Stomach smooth muscle (tissue), 2 donors: ENCODE data around the gene L3MBTL4.
"Not testable (repeated sequence)": the region's sequence is repeated elsewhere in the genome, so short reads cannot be mapped to it uniquely, and the experiment has no call there.

Experiments
- H3K27ac ChIP-seq: one replicate; pipeline ENCODE4 v1.7.0; 2013; ENCODE audit warnings: mild to moderate bottlenecking, low read length, inconsistent platforms
- H3K27me3 ChIP-seq, 2 donors: one replicate each; pipeline ENCODE4 v1.7.0; 2013; ENCODE audit warnings: low read length in 2 of 2; ENCODE audit not compliant: insufficient read depth in 2 of 2, control insufficient read depth in 1 of 2
- H3K36me3 ChIP-seq, 2 donors: one replicate each; pipeline ENCODE4 v1.7.0; 2013; ENCODE audit warnings: low read length in 2 of 2; ENCODE audit not compliant: control insufficient read depth in 2 of 2, insufficient read depth in 2 of 2
- H3K4me1 ChIP-seq: one replicate; pipeline ENCODE4 v1.7.0; 2013; ENCODE audit warnings: low read length; ENCODE audit not compliant: control insufficient read depth, insufficient read depth
- H3K4me3 ChIP-seq, 2 donors: one replicate each; pipeline ENCODE4 v1.7.0; 2013; ENCODE audit warnings: low read length in 2 of 2
- H3K9ac ChIP-seq, 2 donors: one replicate each; pipeline ENCODE4 v1.7.0; 2013; ENCODE audit warnings: low read length in 2 of 2, mild to moderate bottlenecking in 1 of 2
- H3K9me3 ChIP-seq, 2 donors: one replicate each; pipeline ENCODE4 v1.7.0; 2013; ENCODE audit warnings: low read length in 2 of 2; ENCODE audit not compliant: control insufficient read depth in 2 of 2
- donor health status: healthy.
- donor health status: Pancreatic carcinoma.

L3MBTL4 gene

DNA sequence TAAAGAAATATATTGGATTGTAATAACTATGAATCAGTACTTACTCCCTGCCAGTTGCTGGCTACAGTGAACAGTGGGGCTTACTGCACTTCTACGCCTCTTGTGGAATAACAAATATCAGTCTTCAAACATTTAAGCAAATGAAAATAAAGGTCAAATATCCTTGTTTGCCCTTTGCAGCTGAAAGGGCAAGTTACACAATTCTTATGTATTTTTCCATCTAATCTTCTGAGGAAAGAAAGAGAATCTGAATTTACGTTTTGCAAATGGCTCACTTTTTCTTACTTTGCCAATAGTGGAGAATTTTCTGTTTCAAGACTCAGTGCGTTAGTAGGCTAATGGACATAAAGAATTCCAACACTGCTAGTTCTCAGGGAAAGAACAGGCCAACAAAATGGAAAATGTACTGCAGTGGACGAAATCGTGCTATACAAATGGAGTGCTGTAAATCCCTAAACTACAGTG lies 362.2 kb downstream of the L3MBTL4 start:
- Histone ChIP-seq H3K4me3 (no peak overlapping the region), H3K36me3 (no peaks in the 10 kb centered on the region)

DNA sequence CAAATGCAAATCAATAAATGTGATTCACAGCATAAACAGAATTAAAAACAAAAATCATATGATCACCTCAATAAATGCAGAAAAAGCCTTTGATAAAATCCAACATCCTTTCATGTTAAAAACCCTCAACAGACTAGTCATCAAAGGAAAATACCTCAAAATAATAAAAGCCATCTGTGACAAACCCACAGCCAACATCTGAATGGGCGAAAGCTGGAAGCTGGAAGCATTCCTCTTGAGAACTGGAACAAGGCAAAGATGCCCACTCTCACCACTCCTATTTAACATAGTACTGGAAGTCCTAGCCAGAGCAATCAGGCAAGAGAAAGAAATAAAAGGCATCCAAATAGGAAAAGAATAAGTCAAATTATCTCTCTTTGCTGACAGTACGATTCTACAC lies 367.1 kb downstream of the L3MBTL4 start:
- H3K9me3 ChIP-seq, H3K4me3 ChIP-seq, H3K36me3 ChIP-seq, H3K27me3 ChIP-seq, H3K4me1 ChIP-seq, H3K27ac ChIP-seq, H3K9ac ChIP-seq: not testable (repeated sequence)

More for the DNA sequence above, 362.2 kb downstream of the L3MBTL4 start:
- Histone ChIP-seq H3K9ac (no peak overlapping the region), H3K27me3 (no peaks in the 10 kb centered on the region), H3K9me3 (peaks cover 0 to 2% of the 10 kb centered on the region in 2 donors), H3K4me1 (no peaks in the 10 kb centered on the region), H3K27ac (no peak overlapping the region)

DNA sequence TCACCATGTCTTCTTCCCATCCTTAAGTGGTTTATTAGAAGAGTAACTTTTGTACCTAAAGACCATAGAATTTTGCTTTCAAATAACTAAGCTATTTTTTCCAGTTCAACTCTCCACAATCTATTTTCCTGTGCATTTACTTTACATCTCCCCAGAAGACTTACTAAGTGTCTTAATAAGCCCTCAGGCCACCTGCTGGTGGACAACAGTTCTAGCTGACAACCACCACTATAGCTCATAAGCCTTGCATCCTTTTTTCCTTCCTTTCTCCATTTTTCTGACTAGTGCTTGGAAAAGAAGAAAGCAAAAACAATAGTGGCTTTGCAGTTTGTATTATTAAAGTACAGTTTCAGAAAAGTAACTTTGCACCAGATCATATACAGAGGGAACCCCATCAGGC lies 369.9 kb downstream of the L3MBTL4 start:
- Histone ChIP-seq H3K9ac (no peak overlapping the region), H3K27ac (no peak overlapping the region), H3K4me3 (no peak overlapping the region), H3K27me3 (no peaks in the 10 kb centered on the region), H3K36me3 (no peaks in the 10 kb centered on the region), H3K4me1 (no peaks in the 10 kb centered on the region), H3K9me3 (peaks cover 7 to 9% of the 10 kb centered on the region in 2 donors)

DNA sequence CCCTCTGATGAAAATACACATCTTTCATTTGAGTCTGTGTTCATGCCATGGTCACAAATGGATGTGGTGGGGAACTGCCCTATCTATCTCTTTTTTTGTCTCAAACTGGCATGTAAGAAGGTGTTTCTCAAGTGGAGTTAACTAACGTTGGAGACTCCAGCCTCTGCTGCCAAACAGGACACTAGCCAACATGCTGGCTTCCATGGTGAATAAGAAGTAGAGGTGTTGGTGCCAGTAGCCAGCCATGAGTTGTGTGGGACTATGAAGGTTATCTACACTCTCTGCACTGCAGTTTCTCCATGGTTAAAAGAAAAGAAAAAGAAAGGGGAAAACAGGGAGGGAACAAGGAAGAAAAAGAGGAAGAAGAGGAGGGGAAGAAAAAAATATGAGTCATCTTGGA lies 370.4 kb downstream of the L3MBTL4 start:
- Histone ChIP-seq H3K9me3 (peaks cover 4 to 9% of the 10 kb centered on the region in 2 donors), H3K36me3 (no peaks in the 10 kb centered on the region), H3K9ac (no peak overlapping the region), H3K27ac (no peak overlapping the region), H3K4me1 (no peaks in the 10 kb centered on the region), H3K27me3 (no peaks in the 10 kb centered on the region), H3K4me3 (no peak overlapping the region)

DNA sequence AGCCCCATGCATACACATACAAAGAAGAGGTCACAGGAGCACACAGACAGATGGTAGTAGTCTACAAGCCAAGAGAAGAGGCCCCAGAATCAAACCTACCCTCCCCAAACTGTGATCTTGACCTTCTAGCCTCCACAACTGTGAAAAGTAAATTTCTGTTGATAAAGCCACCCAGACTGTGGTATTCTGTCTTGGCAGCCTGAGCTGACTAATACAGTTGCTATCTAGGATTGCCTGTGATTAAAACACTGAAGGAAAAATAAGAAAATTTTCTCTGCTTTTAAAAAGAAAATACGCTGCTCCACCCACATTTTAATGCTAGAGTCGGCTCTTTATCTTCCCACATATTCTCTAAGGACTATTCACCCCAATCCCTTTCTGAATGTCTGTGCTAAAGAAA lies 375.7 kb downstream of the L3MBTL4 start:
- peaks cover 4 to 9% of the 10 kb centered on the region in 2 donors for H3K9me3 ChIP-seq
- no peak overlapping the region for H3K27ac ChIP-seq
- no peak overlapping the region for H3K9ac ChIP-seq
- no peaks in the 10 kb centered on the region for H3K36me3 ChIP-seq
- H3K4me1 ChIP-seq, result no peaks in the 10 kb centered on the region
- H3K27me3 ChIP-seq, result no peaks in the 10 kb centered on the region
- H3K4me3 ChIP-seq, result no peak overlapping the region

DNA sequence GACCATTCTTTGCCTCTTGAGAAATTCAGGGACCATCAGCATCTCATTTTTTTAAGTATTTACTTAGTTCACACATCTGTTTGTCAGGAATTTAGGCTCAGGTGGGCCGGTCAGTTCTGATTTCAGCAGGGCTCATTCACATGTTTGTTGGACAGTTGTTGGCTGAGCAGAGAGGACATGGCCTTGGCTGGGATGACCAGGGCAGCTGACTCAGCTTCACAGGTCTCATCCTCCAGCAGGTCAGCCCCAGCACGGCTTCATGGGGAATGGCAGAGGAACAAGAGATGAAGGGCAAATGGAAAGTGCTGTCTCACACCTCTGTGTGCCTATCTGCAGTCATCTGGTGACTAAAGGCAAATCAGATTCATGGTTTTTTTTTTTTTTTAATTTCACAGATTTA lies 383.3 kb downstream of the L3MBTL4 start:
- no peaks in the 10 kb centered on the region for H3K4me1 ChIP-seq
- H3K9ac ChIP-seq, result no peak overlapping the region
- H3K36me3 ChIP-seq, result no peaks in the 10 kb centered on the region
- no peak overlapping the region for H3K27ac ChIP-seq
- H3K27me3 ChIP-seq, result no peaks in the 10 kb centered on the region
- H3K4me3 ChIP-seq, result no peak overlapping the region
- peaks cover 0 to 4% of the 10 kb centered on the region in 2 donors for H3K9me3 ChIP-seq

DNA sequence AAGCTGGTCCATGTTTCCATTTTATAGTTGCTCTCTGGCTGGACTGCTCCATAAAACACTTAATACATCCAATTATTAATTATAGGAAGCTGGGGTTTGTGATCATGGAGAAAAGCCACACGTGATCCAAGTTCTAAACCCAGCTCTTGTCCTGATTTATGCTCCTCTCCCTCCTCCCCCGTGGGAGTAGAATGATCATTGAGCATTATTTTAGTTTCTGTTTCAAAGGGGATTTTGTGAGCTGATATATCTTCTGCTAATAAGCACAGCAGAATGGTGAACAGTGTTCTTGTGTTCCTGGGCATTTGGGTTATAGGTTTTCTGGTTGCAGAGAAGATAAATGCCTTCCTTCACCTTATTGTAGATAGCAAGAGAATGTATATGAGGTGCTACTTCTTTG lies 383.7 kb downstream of the L3MBTL4 start:
- H3K4me1 ChIP-seq, result no peaks in the 10 kb centered on the region
- peaks cover 0 to 3% of the 10 kb centered on the region in 2 donors for H3K9me3 ChIP-seq
- H3K9ac ChIP-seq, result no peak overlapping the region
- no peaks in the 10 kb centered on the region for H3K36me3 ChIP-seq
- H3K4me3 ChIP-seq, result no peak overlapping the region
- no peak overlapping the region for H3K27ac ChIP-seq
- no peaks in the 10 kb centered on the region for H3K27me3 ChIP-seq

DNA sequence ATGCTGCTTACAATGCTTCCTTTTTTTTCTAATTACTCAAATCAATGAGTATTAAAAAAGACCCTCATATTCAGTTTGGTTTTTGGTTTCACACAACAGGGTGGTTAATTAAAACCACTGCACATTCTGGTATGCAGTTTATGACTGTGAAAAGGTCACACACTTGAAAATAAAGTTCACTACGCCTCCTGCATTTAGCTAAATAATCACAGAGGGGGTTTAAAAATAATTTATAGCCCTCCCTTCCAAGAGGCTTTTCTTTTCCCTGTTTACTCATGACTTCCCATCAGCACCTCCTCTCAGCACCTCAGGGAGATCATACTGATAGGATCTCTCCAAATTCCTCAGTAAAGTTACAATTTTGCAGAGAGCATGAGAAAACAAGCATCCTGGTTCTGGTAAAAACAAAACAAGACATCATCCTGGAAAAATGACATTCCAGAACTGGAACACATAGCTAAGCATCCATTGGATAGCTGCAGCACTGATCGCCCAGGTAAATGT lies 389.9 kb downstream of the L3MBTL4 start:
- Histone ChIP-seq H3K36me3 (no peaks in the 10 kb centered on the region), H3K27ac (no peak overlapping the region), H3K9me3 (no peaks in the 10 kb centered on the region), H3K4me3 (no peak overlapping the region), H3K9ac (no peak overlapping the region), H3K4me1 (no peaks in the 10 kb centered on the region), H3K27me3 (no peaks in the 10 kb centered on the region)

DNA sequence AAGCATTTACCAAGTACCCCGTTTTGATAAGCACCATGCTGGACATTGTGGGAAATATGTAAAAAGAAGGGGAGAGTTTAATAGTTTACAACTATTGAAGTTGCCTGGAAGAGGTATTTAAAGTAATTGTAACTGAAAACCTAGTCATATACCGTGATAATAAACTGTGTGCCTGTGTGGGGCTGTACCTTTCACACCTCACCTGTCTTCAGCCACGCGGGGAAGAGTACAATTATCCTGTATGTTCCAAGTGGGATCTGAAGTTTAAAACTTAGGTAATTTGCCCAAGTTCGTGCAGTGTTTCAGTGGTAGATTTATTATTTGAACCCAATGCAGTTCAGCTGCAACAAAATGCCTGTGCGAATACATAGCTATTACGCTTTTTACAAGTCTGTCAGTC lies 391.2 kb downstream of the L3MBTL4 start:
- no peak overlapping the region for H3K27ac ChIP-seq
- H3K36me3 ChIP-seq, result no peaks in the 10 kb centered on the region

DNA sequence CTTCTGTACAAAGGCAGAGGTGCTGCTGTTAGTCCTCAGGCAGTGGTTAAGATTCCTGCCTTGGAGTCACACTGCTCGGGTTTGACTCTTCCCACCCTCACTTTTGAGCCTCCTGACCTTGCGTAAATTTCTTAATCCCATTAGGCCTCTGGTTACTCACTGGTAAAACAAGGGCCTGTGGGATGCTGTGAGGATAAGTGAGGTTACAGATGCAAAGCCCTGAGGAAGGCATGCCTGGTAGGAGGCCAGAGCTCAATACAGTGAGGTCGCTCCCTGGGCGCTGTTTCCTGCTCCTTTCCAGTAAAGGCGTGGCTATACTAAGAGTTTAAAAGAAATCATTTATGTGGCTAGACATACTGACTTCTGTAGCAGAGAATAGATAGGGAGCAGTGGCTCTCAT lies 391.9 kb downstream of the L3MBTL4 start:
- H3K27ac ChIP-seq, result no peak overlapping the region
- no peaks in the 10 kb centered on the region for H3K36me3 ChIP-seq
- H3K4me1 ChIP-seq, result no peaks in the 10 kb centered on the region
- H3K4me3 ChIP-seq, result no peak overlapping the region
- H3K27me3 ChIP-seq, result no peaks in the 10 kb centered on the region
- no peak overlapping the region for H3K9ac ChIP-seq
- no peaks in the 10 kb centered on the region for H3K9me3 ChIP-seq

More for the DNA sequence above, 391.2 kb downstream of the L3MBTL4 start:
- Histone ChIP-seq H3K9ac (no peak overlapping the region), H3K4me3 (no peak overlapping the region), H3K4me1 (no peaks in the 10 kb centered on the region), H3K9me3 (no peaks in the 10 kb centered on the region), H3K27me3 (no peaks in the 10 kb centered on the region)

DNA sequence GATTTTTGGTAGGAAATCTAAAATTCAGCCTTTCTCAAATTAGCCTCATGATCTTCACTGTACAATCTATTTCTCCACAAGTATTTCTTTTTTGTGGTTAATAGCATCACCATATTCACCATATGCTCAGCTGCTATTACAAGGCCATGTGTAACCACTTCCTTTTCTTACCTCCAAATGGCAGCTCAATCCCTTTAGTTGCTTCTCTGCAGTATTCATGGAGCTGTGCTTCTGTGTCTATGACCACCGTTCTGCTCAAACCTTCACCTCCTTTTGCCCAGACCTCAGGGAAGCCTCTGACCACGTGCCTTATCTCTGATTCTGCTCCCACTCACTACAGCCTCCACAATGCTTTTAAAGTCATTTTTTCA lies 392.7 kb downstream of the L3MBTL4 start:
- Histone ChIP-seq H3K36me3 (no peaks in the 10 kb centered on the region), H3K9me3 (no peaks in the 10 kb centered on the region), H3K4me3 (no peak overlapping the region), H3K4me1 (no peaks in the 10 kb centered on the region), H3K27me3 (no peaks in the 10 kb centered on the region), H3K9ac (no peak overlapping the region), H3K27ac (no peak overlapping the region)
